ENCODE measurements around the gene MAFB.

GRCh38 chr20:40688129-40689099 lies 622 bp downstream of the MAFB start:
- TF ChIP-seq POLR2A (IDR thresholded peaks at IDR 0.05): no peak
- no peak for TF ChIP-seq CTCF (IDR thresholded peaks at IDR 0.05 in 8 of 11, conservative IDR thresholded peaks at IDR 0.05 in 3 of 11)
- no peak for TF ChIP-seq POLR2AphosphoS5 (IDR thresholded peaks at IDR 0.05)
